ENCODE measurements around the gene RAPGEF6.
A peak's percentile ranks its signal among the peaks of the same experiment; 100 is the strongest.

The RAPGEF6 gene

GRCh38 chr5:131589510-131590348, 45.3 kb downstream of the RAPGEF6 start:
- 0 out of 2 replicates have a peak overlapping the region, but pooled peaks have one; percentile 13 for H3K27ac ChIP-seq

GRCh38 chr5:131587541-131587940, 47.5 kb downstream of the RAPGEF6 start:
- no peak overlapping the region for H3K27ac ChIP-seq
- TF ChIP-seq CTCF (IDR thresholded peaks at IDR 0.05) (no peak), ZFX (IDR thresholded peaks at IDR 0.05; ENCODE audit: borderline replicate concordance) (no peak)

More at GRCh38 chr5:131589510-131590348, 45.3 kb downstream of the RAPGEF6 start:
- TF ChIP-seq ZFX (IDR thresholded peaks at IDR 0.05; ENCODE audit: borderline replicate concordance) (no peak), CTCF (IDR thresholded peaks at IDR 0.05) (peak; percentile 93)

GRCh38 chr5:131581702-131582101, 53.3 kb downstream of the RAPGEF6 start:
- H3K27ac ChIP-seq: no peak overlapping the region
- TF ChIP-seq CTCF (IDR thresholded peaks at IDR 0.05) (no peak), ZFX (IDR thresholded peaks at IDR 0.05; ENCODE audit: borderline replicate concordance) (no peak)

GRCh38 chr5:131579917-131580671, 54.9 kb downstream of the RAPGEF6 start:
- H3K27ac ChIP-seq: no peak overlapping the region
- no peak for TF ChIP-seq CTCF (IDR thresholded peaks at IDR 0.05)
- TF ChIP-seq ZFX (IDR thresholded peaks at IDR 0.05; ENCODE audit: borderline replicate concordance): no peak

- H3K27ac ChIP-seq: no peak overlapping the region
- TF ChIP-seq ZFX (IDR thresholded peaks at IDR 0.05; ENCODE audit: borderline replicate concordance): no peak
- TF ChIP-seq CTCF (IDR thresholded peaks at IDR 0.05): no peak
Observed at GRCh38 chr5:131575660-131576227, 59.3 kb downstream of the RAPGEF6 start.

GRCh38 chr5:131571669-131572168, 63.3 kb downstream of the RAPGEF6 start:
- no peak for TF ChIP-seq ZFX (IDR thresholded peaks at IDR 0.05; ENCODE audit: borderline replicate concordance)
- H3K27ac ChIP-seq: no peak overlapping the region

- TF ChIP-seq ZFX (IDR thresholded peaks at IDR 0.05; ENCODE audit: borderline replicate concordance): no peak
- TF ChIP-seq CTCF (IDR thresholded peaks at IDR 0.05): no peak
- H3K27ac ChIP-seq: no peak overlapping the region
Observed at GRCh38 chr5:131570757-131571156, 64.3 kb downstream of the RAPGEF6 start.
